ENCODE measurements around the gene PARD3B.

Gene PARD3B

GRCh38 chr2:205022841-205023240, 477.6 kb downstream of the PARD3B start:
- TF ChIP-seq GATA3 (IDR thresholded peaks at IDR 0.05; ENCODE audit: low read depth, low read length) (no peak), GATA2 (IDR thresholded peaks at IDR 0.05; ENCODE audit: low read depth, low read length) (no peak)

- TF ChIP-seq GATA2 (IDR thresholded peaks at IDR 0.05; ENCODE audit: low read depth, low read length) (no peak), GATA3 (IDR thresholded peaks at IDR 0.05; ENCODE audit: low read depth, low read length) (no peak)
Observed at GRCh38 chr2:205024822-205025518, 479.7 kb downstream of the PARD3B start.

- TF ChIP-seq GATA3 (IDR thresholded peaks at IDR 0.05; ENCODE audit: low read depth, low read length) (no peak), GATA2 (IDR thresholded peaks at IDR 0.05; ENCODE audit: low read depth, low read length) (no peak; the same call in 1 of the 2 replicates)
Observed at GRCh38 chr2:205025580-205026240, 480.4 kb downstream of the PARD3B start.

- TF ChIP-seq GATA2 (IDR thresholded peaks at IDR 0.05; ENCODE audit: low read depth, low read length) (no peak), GATA3 (IDR thresholded peaks at IDR 0.05; ENCODE audit: low read depth, low read length) (no peak)
Observed at GRCh38 chr2:205030695-205031094, 485.4 kb downstream of the PARD3B start.

- no peak for TF ChIP-seq GATA3 (IDR thresholded peaks at IDR 0.05; ENCODE audit: low read depth, low read length)
Observed at GRCh38 chr2:205032093-205032551, 486.8 kb downstream of the PARD3B start.

GRCh38 chr2:205033431-205033830, 488.2 kb downstream of the PARD3B start:
- TF ChIP-seq GATA2 (IDR thresholded peaks at IDR 0.05; ENCODE audit: low read depth, low read length) (no peak), GATA3 (IDR thresholded peaks at IDR 0.05; ENCODE audit: low read depth, low read length) (no peak)

GRCh38 chr2:205034034-205034433, 488.8 kb downstream of the PARD3B start:
- TF ChIP-seq GATA3 (IDR thresholded peaks at IDR 0.05; ENCODE audit: low read depth, low read length): no peak
- no peak for TF ChIP-seq GATA2 (IDR thresholded peaks at IDR 0.05; ENCODE audit: low read depth, low read length)

- TF ChIP-seq GATA3 (IDR thresholded peaks at IDR 0.05; ENCODE audit: low read depth, low read length) (no peak), GATA2 (IDR thresholded peaks at IDR 0.05; ENCODE audit: low read depth, low read length) (no peak)
Observed at GRCh38 chr2:205040323-205040722, 495.0 kb downstream of the PARD3B start.

GRCh38 chr2:205041472-205042130, 496.3 kb downstream of the PARD3B start:
- TF ChIP-seq GATA2 (IDR thresholded peaks at IDR 0.05; ENCODE audit: low read depth, low read length): no peak
- TF ChIP-seq GATA3 (IDR thresholded peaks at IDR 0.05; ENCODE audit: low read depth, low read length): no peak

- TF ChIP-seq GATA2 (IDR thresholded peaks at IDR 0.05; ENCODE audit: low read depth, low read length) (no peak), GATA3 (IDR thresholded peaks at IDR 0.05; ENCODE audit: low read depth, low read length) (no peak)
Observed at GRCh38 chr2:205043285-205043684, 498.0 kb downstream of the PARD3B start.

- TF ChIP-seq GATA2 (IDR thresholded peaks at IDR 0.05; ENCODE audit: low read depth, low read length) (no peak), GATA3 (IDR thresholded peaks at IDR 0.05; ENCODE audit: low read depth, low read length) (no peak)
Observed at GRCh38 chr2:205045706-205046105, 500.4 kb downstream of the PARD3B start.

- no peak for TF ChIP-seq GATA3 (IDR thresholded peaks at IDR 0.05; ENCODE audit: low read depth, low read length)
Observed at GRCh38 chr2:205047273-205047839, 502.1 kb downstream of the PARD3B start.

- TF ChIP-seq GATA3 (IDR thresholded peaks at IDR 0.05; ENCODE audit: low read depth, low read length) (no peak), GATA2 (IDR thresholded peaks at IDR 0.05; ENCODE audit: low read depth, low read length) (no peak)
Observed at GRCh38 chr2:205051417-205051816, 506.1 kb downstream of the PARD3B start.

GRCh38 chr2:205052781-205053180, 507.5 kb downstream of the PARD3B start:
- TF ChIP-seq GATA3 (IDR thresholded peaks at IDR 0.05; ENCODE audit: low read depth, low read length): no peak
- no peak for TF ChIP-seq GATA2 (IDR thresholded peaks at IDR 0.05; ENCODE audit: low read depth, low read length)

Data from SH-SY5Y (cell line).